ENCODE measurements around the gene KIZ.

DNA sequence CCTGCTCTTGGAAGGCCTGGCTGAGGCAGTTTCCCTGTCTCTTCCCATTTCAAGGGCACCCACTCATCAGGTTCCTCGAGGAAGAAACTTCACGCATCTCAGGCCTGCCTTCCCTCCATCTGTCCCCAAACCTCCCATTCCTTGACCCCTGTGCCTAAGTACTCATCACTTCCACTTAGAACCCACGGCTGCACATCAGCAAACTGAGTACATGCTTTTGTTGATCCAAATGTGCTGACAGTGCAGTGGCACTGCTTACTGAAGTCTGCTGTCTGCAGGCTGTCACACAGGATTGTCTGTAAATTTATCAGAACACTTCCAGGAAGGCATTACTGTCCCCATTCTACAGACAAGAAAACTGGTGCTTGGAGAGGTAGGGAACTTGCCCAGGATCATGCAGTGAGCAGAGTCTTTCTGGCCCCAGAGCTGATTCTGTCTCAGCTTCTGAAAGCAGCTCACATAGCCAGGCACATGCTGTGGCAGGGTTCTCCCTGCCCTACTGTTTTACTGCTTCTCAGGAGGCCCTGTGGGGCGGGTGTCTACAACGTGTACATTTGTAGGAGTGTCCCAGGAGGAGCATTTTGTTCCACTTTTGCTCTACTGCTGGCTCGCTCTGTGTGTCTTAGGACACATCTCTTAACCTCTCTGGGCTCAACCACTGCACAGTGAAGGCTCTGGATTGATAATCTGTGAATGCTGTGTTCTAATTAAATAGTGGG, 113.1 kb downstream of the KIZ start:
- TF ChIP-seq, protein P1, sequence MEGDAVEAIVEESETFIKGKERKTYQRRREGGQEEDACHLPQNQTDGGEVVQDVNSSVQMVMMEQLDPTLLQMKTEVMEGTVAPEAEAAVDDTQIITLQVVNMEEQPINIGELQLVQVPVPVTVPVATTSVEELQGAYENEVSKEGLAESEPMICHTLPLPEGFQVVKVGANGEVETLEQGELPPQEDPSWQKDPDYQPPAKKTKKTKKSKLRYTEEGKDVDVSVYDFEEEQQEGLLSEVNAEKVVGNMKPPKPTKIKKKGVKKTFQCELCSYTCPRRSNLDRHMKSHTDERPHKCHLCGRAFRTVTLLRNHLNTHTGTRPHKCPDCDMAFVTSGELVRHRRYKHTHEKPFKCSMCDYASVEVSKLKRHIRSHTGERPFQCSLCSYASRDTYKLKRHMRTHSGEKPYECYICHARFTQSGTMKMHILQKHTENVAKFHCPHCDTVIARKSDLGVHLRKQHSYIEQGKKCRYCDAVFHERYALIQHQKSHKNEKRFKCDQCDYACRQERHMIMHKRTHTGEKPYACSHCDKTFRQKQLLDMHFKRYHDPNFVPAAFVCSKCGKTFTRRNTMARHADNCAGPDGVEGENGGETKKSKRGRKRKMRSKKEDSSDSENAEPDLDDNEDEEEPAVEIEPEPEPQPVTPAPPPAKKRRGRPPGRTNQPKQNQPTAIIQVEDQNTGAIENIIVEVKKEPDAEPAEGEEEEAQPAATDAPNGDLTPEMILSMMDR (IDR thresholded peaks at IDR 0.05), result no peak
- TF ChIP-seq POLR2A (IDR thresholded peaks at IDR 0.05), result no peak
